Peyer's patch (tissue), 4 donors: ENCODE data around the gene MRPL45.
"Not testable (repeated sequence)": the region's sequence is repeated elsewhere in the genome, so short reads cannot be mapped to it uniquely, and the experiment has no call there.

Source experiments
- CTCF ChIP-seq, 6 experiments: fragments of 450-650 bp in 4 of 6; fragments of 200-600 bp in 2 of 6; sonication (generic) in 1 of 6; IDR thresholded peaks; one replicate each; pipeline ENCODE4 v1.5.1; 2017 to 2019; ENCODE audit warnings: antibody characterized with exemption in 6 of 6, mild to moderate bottlenecking in 3 of 6, moderate library complexity in 1 of 6
- POLR2A ChIP-seq, 2 donors: fragments of 450-650 bp; IDR thresholded peaks; one replicate each; pipeline ENCODE4 v1.5.1; 2017; ENCODE audit warnings: antibody characterized with exemption in 2 of 2, mild to moderate bottlenecking in 2 of 2, moderate library complexity in 2 of 2

- TF ChIP-seq CTCF, POLR2A (IDR thresholded peaks at IDR 0.05): not testable (repeated sequence)
These were observed 27.4 kb upstream of the MRPL45 start for GRCh38 chr17:38269552-38269951.
